ENCODE results near the gene ZNF239. TPM values are rescaled to one million over a fixed set of nuclear protein-coding genes. Genes with fewer than 3 reads are reported as not detected.
A peak's percentile ranks its signal among the peaks of the same experiment; 100 is the strongest.

Gene ZNF239
- 1 to 10 TPM; 4.3 to 6.8 TPM for total RNA-seq

DNA sequence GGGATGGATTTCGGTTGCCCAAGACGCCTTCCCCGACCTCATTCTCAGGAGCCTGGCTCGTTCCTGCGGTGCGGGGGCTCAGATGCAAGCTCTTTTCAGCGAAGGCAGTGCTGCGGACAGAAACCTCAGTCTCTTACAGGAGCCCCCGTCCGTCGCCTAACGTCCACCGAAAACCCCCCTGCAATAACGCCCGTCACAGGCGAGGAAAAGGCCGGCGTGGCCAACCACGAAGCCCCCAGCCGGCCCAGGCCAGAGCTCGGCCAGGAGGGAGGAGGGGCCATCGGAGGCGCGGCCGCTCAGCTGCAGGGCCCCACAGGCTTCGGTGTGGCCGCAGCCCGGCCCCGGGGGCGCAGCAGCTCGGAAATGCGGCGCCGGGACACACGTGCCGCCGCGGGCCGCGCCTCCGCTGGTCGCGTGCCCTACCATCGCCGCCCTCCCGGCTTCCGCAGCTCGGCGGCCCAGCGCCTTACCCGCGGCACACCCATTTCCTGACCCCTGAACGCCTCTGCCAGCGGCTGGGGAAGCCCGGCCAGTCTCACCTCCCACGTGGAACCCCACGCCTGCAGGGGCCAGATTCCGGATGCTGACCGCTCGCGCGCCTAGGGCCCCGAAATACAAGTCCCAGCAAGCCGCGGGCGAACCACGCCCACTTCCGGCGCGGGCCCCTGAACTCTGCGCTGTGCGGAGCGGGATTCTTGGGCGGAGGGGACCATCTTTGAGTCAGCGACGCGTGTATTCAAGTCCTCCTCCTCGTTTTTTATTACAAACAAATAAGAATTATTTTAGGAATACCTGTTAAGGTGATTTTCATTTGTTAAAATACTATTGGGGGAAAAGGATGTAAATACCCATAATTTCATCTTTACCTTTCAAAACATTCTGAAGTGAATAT is at the start of gene ZNF239:
Gene ZNF239, minus strand, starts transcription at position 616 of the 892 bp plus-strand sequence. CDS start 16,537 bp downstream, outside the sequence.
- Histone ChIP-seq H3K4me1 (replicated peaks) (no peaks in the 10 kb centered on the region), H3K27me3 (replicated peaks; ENCODE audit: insufficient read depth) (no peaks in the 10 kb centered on the region), H3K9me3 (no peaks in the 10 kb centered on the region), H3K27ac (peak within 1 kb of the TSS; percentile 25 to 50), H3K4me3 (peak within 1 kb of the TSS; percentile 48 to 60), H3K36me3 (no peaks in the 10 kb centered on the region)
- TF ChIP-seq POLR2AphosphoS5 (IDR thresholded peaks at IDR 0.05) (peak; percentile 83), POLR2A (IDR thresholded peaks at IDR 0.05) (no peak)
- TF ChIP-seq, protein P1, sequence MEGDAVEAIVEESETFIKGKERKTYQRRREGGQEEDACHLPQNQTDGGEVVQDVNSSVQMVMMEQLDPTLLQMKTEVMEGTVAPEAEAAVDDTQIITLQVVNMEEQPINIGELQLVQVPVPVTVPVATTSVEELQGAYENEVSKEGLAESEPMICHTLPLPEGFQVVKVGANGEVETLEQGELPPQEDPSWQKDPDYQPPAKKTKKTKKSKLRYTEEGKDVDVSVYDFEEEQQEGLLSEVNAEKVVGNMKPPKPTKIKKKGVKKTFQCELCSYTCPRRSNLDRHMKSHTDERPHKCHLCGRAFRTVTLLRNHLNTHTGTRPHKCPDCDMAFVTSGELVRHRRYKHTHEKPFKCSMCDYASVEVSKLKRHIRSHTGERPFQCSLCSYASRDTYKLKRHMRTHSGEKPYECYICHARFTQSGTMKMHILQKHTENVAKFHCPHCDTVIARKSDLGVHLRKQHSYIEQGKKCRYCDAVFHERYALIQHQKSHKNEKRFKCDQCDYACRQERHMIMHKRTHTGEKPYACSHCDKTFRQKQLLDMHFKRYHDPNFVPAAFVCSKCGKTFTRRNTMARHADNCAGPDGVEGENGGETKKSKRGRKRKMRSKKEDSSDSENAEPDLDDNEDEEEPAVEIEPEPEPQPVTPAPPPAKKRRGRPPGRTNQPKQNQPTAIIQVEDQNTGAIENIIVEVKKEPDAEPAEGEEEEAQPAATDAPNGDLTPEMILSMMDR (IDR thresholded peaks at IDR 0.05) = peak in 1 of 4 experiments; percentile 15
- DNase-seq (ENCODE audit: low spot score) = peak; percentile 78
- WGBS = 2% methylated on average over 73 of the region's 78 CpGs
- intact Hi-C loops (cut with DNase I) = no loop called here

DNA sequence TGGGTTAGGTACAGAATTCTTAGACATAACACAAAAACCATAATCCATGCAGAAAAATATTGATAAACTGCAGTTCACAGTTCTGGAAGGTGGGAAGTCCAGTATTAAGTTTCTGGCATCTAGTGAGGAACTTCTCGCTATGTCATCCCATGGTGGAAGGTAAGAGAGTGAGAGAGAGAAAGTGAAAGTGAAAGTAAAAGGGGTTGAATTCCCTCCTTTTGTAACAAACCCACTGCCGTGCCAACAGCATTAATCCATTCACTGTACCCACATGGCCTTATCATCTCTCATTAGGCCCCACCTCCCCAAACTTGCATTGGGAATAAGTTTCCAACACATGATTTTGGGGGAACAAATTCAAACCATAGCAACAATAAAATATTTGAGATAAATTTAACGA is 48.9 kb upstream of the ZNF239 start:
- intact Hi-C loops (cut with DNase I) = no loop called here
- no peak for DNase-seq (ENCODE audit: low spot score)
- Histone ChIP-seq H3K36me3 (no peaks in the 10 kb centered on the region), H3K27me3 (replicated peaks; ENCODE audit: insufficient read depth) (no peaks in the 10 kb centered on the region), H3K4me3 (no peak overlapping the region), H3K27ac (no peak overlapping the region), H3K4me1 (replicated peaks) (no peaks in the 10 kb centered on the region), H3K9me3 (no peaks in the 10 kb centered on the region)
- TF ChIP-seq, protein P1 (IDR thresholded peaks at IDR 0.05) = no peak
- no peak for TF ChIP-seq POLR2A (IDR thresholded peaks at IDR 0.05)
- TF ChIP-seq POLR2AphosphoS5 (IDR thresholded peaks at IDR 0.05) = no peak
- 61% methylated on average over 3 of the region's 3 CpGs for WGBS

DNA sequence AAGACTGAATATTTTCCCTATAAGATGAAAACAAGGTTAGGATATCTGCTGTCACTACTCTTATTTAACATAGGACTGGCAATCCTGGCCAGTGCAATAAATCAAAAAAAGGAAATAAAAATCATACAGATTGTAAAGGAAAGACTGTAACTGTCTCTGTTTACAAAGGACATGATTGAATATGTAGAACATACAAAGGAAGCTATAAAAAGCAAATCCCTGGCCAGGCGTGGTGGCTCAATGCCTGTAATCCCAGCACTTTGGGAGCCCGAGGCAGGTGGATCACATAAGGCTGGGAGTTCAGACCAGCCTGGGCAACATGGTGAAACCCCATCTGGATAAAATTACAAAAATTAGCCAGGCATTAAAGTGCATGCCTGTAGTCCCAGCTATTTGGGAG is 47.6 kb upstream of the ZNF239 start:
- Histone ChIP-seq H3K27ac (no peak overlapping the region), H3K27me3 (replicated peaks; ENCODE audit: insufficient read depth) (no peaks in the 10 kb centered on the region), H3K36me3 (no peaks in the 10 kb centered on the region), H3K4me1 (replicated peaks) (no peaks in the 10 kb centered on the region), H3K9me3 (no peaks in the 10 kb centered on the region), H3K4me3 (no peak overlapping the region)
- DNase-seq (ENCODE audit: low spot score) = no peak
- TF ChIP-seq POLR2AphosphoS5 (IDR thresholded peaks at IDR 0.05) (no peak), POLR2A (IDR thresholded peaks at IDR 0.05) (no peak)
- TF ChIP-seq, protein P1 (IDR thresholded peaks at IDR 0.05) = no peak
- 16% methylated on average over 2 of the region's 2 CpGs for WGBS
- intact Hi-C loops (cut with DNase I) = no loop called here

DNA sequence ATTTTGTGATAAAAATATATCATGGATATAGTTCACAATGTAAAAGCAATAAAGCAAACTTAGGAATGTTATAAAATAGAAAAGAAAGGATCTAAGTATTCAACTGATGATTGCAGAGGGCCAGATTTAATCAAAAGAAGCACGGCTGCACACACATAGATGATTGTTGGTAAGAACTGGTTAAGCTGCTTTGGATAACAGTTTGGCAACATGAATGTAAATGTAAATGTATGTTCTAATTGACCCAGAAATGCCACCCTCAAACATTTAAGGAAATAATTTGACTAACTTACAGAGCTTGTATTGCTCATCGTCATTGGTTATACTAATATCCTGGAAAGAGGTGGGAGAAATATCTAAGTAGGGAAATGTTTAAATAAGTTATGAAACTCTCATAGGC is 45.0 kb upstream of the ZNF239 start:
- WGBS = 57% methylated on average over 2 of the region's 2 CpGs
- no peaks in the 10 kb centered on the region for H3K4me1 ChIP-seq (replicated peaks)
- H3K27ac ChIP-seq = no peak overlapping the region
- DNase-seq (ENCODE audit: low spot score) = no peak
- no peaks in the 10 kb centered on the region for H3K27me3 ChIP-seq (replicated peaks; ENCODE audit: insufficient read depth)
- no peaks in the 10 kb centered on the region for H3K36me3 ChIP-seq
- H3K9me3 ChIP-seq = no peaks in the 10 kb centered on the region
- intact Hi-C loops (cut with DNase I) = no loop called here
- no peak overlapping the region for H3K4me3 ChIP-seq
- TF ChIP-seq POLR2A (IDR thresholded peaks at IDR 0.05) (no peak), POLR2AphosphoS5 (IDR thresholded peaks at IDR 0.05) (no peak)
- TF ChIP-seq, protein P1 (IDR thresholded peaks at IDR 0.05) = no peak
